Fibroblast of lung (primary cell): Measurements from ENCODE around the gene KIAA0753.

Experiments used
- CTCF ChIP-seq, 2 donors: IDR thresholded peaks in 1 of 2; conservative IDR thresholded peaks in 1 of 2; 1 replicate in 1 of 2; 2 replicates in 1 of 2; pipeline ENCODE4 v1.5.1; 2011 to 2012; ENCODE audit warnings: low read length in 2 of 2, control low read depth in 1 of 2, inconsistent platforms in 1 of 2, low read depth in 1 of 2, mild to moderate bottlenecking in 1 of 2
- EZH2 ChIP-seq: IDR thresholded peaks from 2 replicates; pipeline ENCODE4 v1.5.1; 2012; ENCODE audit warnings: low read length, control low read depth, mild to moderate bottlenecking; ENCODE audit errors: missing control alignments

- no peak for TF ChIP-seq EZH2
- TF ChIP-seq CTCF (conservative IDR thresholded peaks at IDR 0.05 in 1 of 2, IDR thresholded peaks at IDR 0.05 in 1 of 2; ENCODE audit: low read depth in 1 of 2, low read length in 2 of 2): no peak
These were observed 30.5 kb upstream of the KIAA0753 start for GRCh38 chr17:6670999-6671398.
